H9 (cell line): Measurements from ENCODE around the gene MEPCE. TPM values are rescaled to one million over a fixed set of nuclear protein-coding genes. Genes with fewer than 3 reads are reported as not detected.

Experiments used
- DNase-seq: peaks from one replicate; pipeline ENCODE4 v3.0.0-alpha.2; 2017
- H2AFZ ChIP-seq: one replicate; pipeline ENCODE4 v1.6.1; 2013; ENCODE audit warnings: mild to moderate bottlenecking, low read length, control low read depth, moderate library complexity
- H2AK5ac ChIP-seq: 2 replicates; pipeline ENCODE4 v1.6.1; 2013; ENCODE audit warnings: low read length, control low read depth, mixed read lengths; ENCODE audit not compliant: insufficient read length
- H2BK120ac ChIP-seq: one replicate; pipeline ENCODE4 v1.6.1; 2013; ENCODE audit warnings: low read depth, mild to moderate bottlenecking, low read length, control low read depth, inconsistent platforms; ENCODE audit not compliant: poor library complexity, severe bottlenecking
- H2BK12ac ChIP-seq: 2 replicates; pipeline ENCODE4 v1.6.1; 2013; ENCODE audit warnings: low read length, control low read depth, mixed read lengths, low read depth; ENCODE audit not compliant: insufficient read length
- H2BK15ac ChIP-seq: 2 replicates; pipeline ENCODE4 v1.6.1; 2013; ENCODE audit warnings: low read depth, low read length, control low read depth
- H2BK20ac ChIP-seq: one replicate; pipeline ENCODE4 v1.6.1; 2013; ENCODE audit warnings: low read depth, mild to moderate bottlenecking, low read length, control low read depth, inconsistent platforms; ENCODE audit not compliant: poor library complexity, severe bottlenecking
- H2BK5ac ChIP-seq: 2 replicates; pipeline ENCODE4 v1.6.1; 2013; ENCODE audit warnings: low read length, control low read depth, mixed read lengths; ENCODE audit not compliant: insufficient read length
- H3K14ac ChIP-seq: 2 replicates; pipeline ENCODE4 v1.6.1; 2013; ENCODE audit warnings: low read length, control low read depth; ENCODE audit not compliant: insufficient read depth
- H3K18ac ChIP-seq: 2 replicates; pipeline ENCODE4 v1.6.1; 2013; ENCODE audit warnings: low read depth, mild to moderate bottlenecking, mixed read lengths, low read length, control low read depth; ENCODE audit not compliant: insufficient read length
- H3K23ac ChIP-seq: 2 replicates; pipeline ENCODE4 v1.6.1; 2013; ENCODE audit warnings: low read length, control low read depth, mixed read lengths, low read depth; ENCODE audit not compliant: insufficient read length
- H3K23me2 ChIP-seq: 2 replicates; pipeline ENCODE4 v1.6.1; 2013; ENCODE audit warnings: low read depth, mild to moderate bottlenecking, mixed read lengths, low read length, control low read depth; ENCODE audit not compliant: insufficient read length, poor library complexity, severe bottlenecking
- H3K27ac ChIP-seq: 2 replicates; pipeline ENCODE4 v1.5.1; 2013; ENCODE audit warnings: low read length, control low read depth, mixed read lengths, low read depth; ENCODE audit not compliant: insufficient read length
- H3K27me3 ChIP-seq: 2 replicates; pipeline ENCODE4 v1.6.1; 2013; ENCODE audit warnings: low read length, control low read depth, inconsistent platforms; ENCODE audit not compliant: insufficient read depth
- H3K4ac ChIP-seq: 2 replicates; pipeline ENCODE4 v1.6.1; 2013; ENCODE audit warnings: low read depth, mild to moderate bottlenecking, control low read depth, inconsistent platforms, low read length, moderate library complexity
- H3K4me1 ChIP-seq: 2 replicates; pipeline ENCODE4 v1.6.1; 2013; ENCODE audit warnings: low read length, control low read depth, inconsistent platforms; ENCODE audit not compliant: insufficient read depth
- H3K4me2 ChIP-seq: 2 replicates; pipeline ENCODE4 v1.6.1; 2013; ENCODE audit warnings: low read length, control low read depth, mixed read lengths; ENCODE audit not compliant: insufficient read length, insufficient read depth
- H3K56ac ChIP-seq: 2 replicates; pipeline ENCODE4 v1.6.1; 2013; ENCODE audit warnings: low read depth, mild to moderate bottlenecking, mixed read lengths, low read length, control low read depth; ENCODE audit not compliant: insufficient read length
- H3K79me1 ChIP-seq: 2 replicates; pipeline ENCODE4 v1.6.1; 2013; ENCODE audit warnings: low read depth, mild to moderate bottlenecking, moderate library complexity, low read length, control low read depth, inconsistent platforms; ENCODE audit not compliant: insufficient read depth, poor library complexity, severe bottlenecking
- H3K79me2 ChIP-seq: 2 replicates; pipeline ENCODE4 v1.6.1; 2013; ENCODE audit warnings: low read length, control low read depth, inconsistent platforms; ENCODE audit not compliant: insufficient read depth
- H3K9ac ChIP-seq: 2 replicates; pipeline ENCODE4 v1.6.1; 2013; ENCODE audit warnings: low read length, control low read depth, mixed read lengths; ENCODE audit not compliant: insufficient read length; ENCODE audit errors: extremely low read depth
- H3K9me3 ChIP-seq: one replicate; pipeline ENCODE4 v1.6.1; 2013; ENCODE audit warnings: low read depth, low read length, inconsistent platforms; ENCODE audit not compliant: control insufficient read depth
- H3T11ph ChIP-seq: one replicate; pipeline ENCODE4 v1.6.1; 2013; ENCODE audit warnings: mild to moderate bottlenecking, low read length, control low read depth, inconsistent platforms
- H4K20me1 ChIP-seq: one replicate; pipeline ENCODE4 v1.6.1; 2013; ENCODE audit not compliant: control insufficient read depth, insufficient read length, insufficient read depth
- H4K5ac ChIP-seq: 2 replicates; pipeline ENCODE4 v1.6.1; 2013; ENCODE audit warnings: low read depth, mild to moderate bottlenecking, mixed read lengths, low read length, control low read depth; ENCODE audit not compliant: insufficient read length
- H4K8ac ChIP-seq: replicated peaks from 2 replicates; pipeline ENCODE4 v1.6.1; 2013; ENCODE audit warnings: low read length, control low read depth, mixed read lengths, low read depth; ENCODE audit not compliant: insufficient read length
- H4K91ac ChIP-seq: 2 replicates; pipeline ENCODE4 v1.6.1; 2013; ENCODE audit warnings: low read depth, mild to moderate bottlenecking, moderate library complexity, mixed read lengths, low read length, control low read depth; ENCODE audit not compliant: insufficient read length
- H3K27ac Mint-ChIP-seq, 3 experiments: 2 replicates in 2 of 3; 3 replicates in 1 of 3; pipeline ENCODE4 v1.8.0; 2020 to 2021; ENCODE audit warnings: mixed read lengths in 3 of 3, mild to moderate bottlenecking in 1 of 3, moderate library complexity in 1 of 3
- H3K27me3 Mint-ChIP-seq: 2 replicates; pipeline ENCODE4 v1.8.0; 2021; ENCODE audit warnings: low read depth, mild to moderate bottlenecking, moderate library complexity, mixed read lengths
- H3K36me3 Mint-ChIP-seq, 3 experiments: 2 replicates in 2 of 3; 3 replicates in 1 of 3; pipeline ENCODE4 v1.8.0; 2020 to 2021; ENCODE audit warnings: low read depth in 3 of 3, mixed read lengths in 3 of 3; ENCODE audit not compliant: insufficient read depth in 1 of 3
- H3K4me1 Mint-ChIP-seq, 2 experiments: 2 replicates each; pipeline ENCODE4 v1.8.0; 2020; ENCODE audit warnings: mixed read lengths in 2 of 2
- H3K4me3 Mint-ChIP-seq, 2 experiments: 2 replicates in 1 of 2; 3 replicates in 1 of 2; pipeline ENCODE4 v1.8.0; 2020 to 2021; ENCODE audit warnings: mild to moderate bottlenecking in 2 of 2, mixed read lengths in 2 of 2, moderate library complexity in 1 of 2
- H3K9me3 Mint-ChIP-seq, 2 experiments: 2 replicates in 1 of 2; 3 replicates in 1 of 2; pipeline ENCODE4 v1.8.0; 2020; ENCODE audit warnings: mild to moderate bottlenecking in 2 of 2, mixed read lengths in 2 of 2, moderate library complexity in 1 of 2
- WGBS: extraction: QIAGEN DNeasy Blood & Tissue Kit; methylation state at CpG from one replicate; pipeline ENCODE4 v1.1.7; 2013; ENCODE audit warnings: missing lambda C conversion rate, low lambda C conversion rate, mixed read lengths; ENCODE audit not compliant: insufficient read length; ENCODE audit errors: extremely low coverage; 5-methylcytosine and 5-hydroxymethylcytosine counted together
- total RNA-seq: library from RNA; stranded (reverse); gene quantifications from 2 replicates; pipeline ENCODE4 v1.2.1, GENCODE V29; 2021
- TF ChIP-seq, protein P1 (sequence below): fragments of 200-600 bp; sonication (generic); conservative IDR thresholded peaks from 3 replicates; pipeline ENCODE4 v1.8.0; 2021; ENCODE audit warnings: antibody characterized with exemption, mild to moderate bottlenecking

Gene MEPCE
- total RNA-seq, 1 experiment from 2014 or later = 68.0 TPM

DNA sequence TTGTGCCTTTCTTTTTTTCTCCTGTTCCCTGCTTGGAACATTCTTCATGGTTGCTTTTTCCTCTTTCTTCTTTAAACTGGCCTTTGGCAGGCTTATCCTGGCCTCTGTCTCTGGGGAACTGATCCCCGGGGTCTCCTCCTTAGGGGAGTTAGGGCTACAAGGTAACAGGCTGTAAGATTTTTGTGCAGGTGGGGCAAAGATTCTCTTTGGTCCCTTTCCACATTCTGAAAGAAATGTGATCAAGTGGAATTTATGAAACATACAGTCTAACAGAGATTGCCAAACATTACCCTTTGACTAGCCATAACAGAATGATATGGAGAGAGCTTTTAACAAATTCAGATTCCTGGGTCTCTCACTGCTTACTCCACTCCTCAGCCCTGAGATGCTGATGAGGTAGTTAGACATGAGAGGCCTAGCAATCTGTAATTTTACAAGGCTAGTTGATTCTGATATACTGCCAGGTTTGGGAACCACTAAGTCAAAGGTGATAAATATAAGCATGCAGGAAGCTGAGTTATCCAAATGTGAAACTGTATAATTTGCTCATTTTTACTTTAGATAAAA is 9.9 kb upstream of the MEPCE start:
- Histone ChIP-seq H2BK15ac (no peak overlapping the region), H3K23ac (no peak overlapping the region), H3K27ac (no peak overlapping the region), H2BK12ac (no peak overlapping the region), H3K4ac (no peak overlapping the region), H4K20me1 (no peaks in the 10 kb centered on the region), H2AK5ac (no peak overlapping the region), H3K79me2 (no peaks in the 10 kb centered on the region), H3K14ac (no peak overlapping the region), H3K4me1 (no peaks in the 10 kb centered on the region), H3K9me3 (no peaks in the 10 kb centered on the region), H3K4me2 (no peak overlapping the region), H4K8ac (no peak overlapping the region), H3K56ac (no peak overlapping the region), H2BK120ac (no peak overlapping the region), H4K5ac (no peak overlapping the region), H3K18ac (no peak overlapping the region), H3K79me1 (no peaks in the 10 kb centered on the region), H3K27me3 (no peaks in the 10 kb centered on the region), H2AFZ (no peak overlapping the region), H3K23me2 (no peaks in the 10 kb centered on the region), H2BK20ac (no peak overlapping the region), H3T11ph (no peak overlapping the region), H2BK5ac (no peak overlapping the region), H4K91ac (no peak overlapping the region), H3K9ac (no peak overlapping the region)
- DNase-seq = no peak
- TF ChIP-seq, protein P1, sequence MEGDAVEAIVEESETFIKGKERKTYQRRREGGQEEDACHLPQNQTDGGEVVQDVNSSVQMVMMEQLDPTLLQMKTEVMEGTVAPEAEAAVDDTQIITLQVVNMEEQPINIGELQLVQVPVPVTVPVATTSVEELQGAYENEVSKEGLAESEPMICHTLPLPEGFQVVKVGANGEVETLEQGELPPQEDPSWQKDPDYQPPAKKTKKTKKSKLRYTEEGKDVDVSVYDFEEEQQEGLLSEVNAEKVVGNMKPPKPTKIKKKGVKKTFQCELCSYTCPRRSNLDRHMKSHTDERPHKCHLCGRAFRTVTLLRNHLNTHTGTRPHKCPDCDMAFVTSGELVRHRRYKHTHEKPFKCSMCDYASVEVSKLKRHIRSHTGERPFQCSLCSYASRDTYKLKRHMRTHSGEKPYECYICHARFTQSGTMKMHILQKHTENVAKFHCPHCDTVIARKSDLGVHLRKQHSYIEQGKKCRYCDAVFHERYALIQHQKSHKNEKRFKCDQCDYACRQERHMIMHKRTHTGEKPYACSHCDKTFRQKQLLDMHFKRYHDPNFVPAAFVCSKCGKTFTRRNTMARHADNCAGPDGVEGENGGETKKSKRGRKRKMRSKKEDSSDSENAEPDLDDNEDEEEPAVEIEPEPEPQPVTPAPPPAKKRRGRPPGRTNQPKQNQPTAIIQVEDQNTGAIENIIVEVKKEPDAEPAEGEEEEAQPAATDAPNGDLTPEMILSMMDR = no peak
- H3K4me1 Mint-ChIP-seq = no peaks in the 10 kb centered on the region
- no peaks in the 10 kb centered on the region for H3K9me3 Mint-ChIP-seq
- H3K27ac Mint-ChIP-seq = peak overlapping the region in 1 of 3 experiments; percentile 13; a peak in 2 of 7 replicates
- WGBS = no CpG with 5 or more reads among the region's 1 CpG
- no peaks in the 10 kb centered on the region for H3K36me3 Mint-ChIP-seq
- H3K27me3 Mint-ChIP-seq = no peaks in the 10 kb centered on the region; the same call in none of the 2 replicates
- H3K4me3 Mint-ChIP-seq = no peak overlapping the region
